Nephron progenitor cell (in vitro differentiated cells): ENCODE measurements around the gene TMEM187.

Experiments used
- DNase-seq: peaks from one replicate; pipeline ENCODE4 v3.0.0; 2021
- H3K27ac Mint-ChIP-seq: 2 replicates; pipeline ENCODE4 v1.8.0; 2021; ENCODE audit warnings: mild to moderate bottlenecking, moderate library complexity, mixed read lengths
- H3K27me3 Mint-ChIP-seq: 2 replicates; pipeline ENCODE4 v1.8.0; 2021; ENCODE audit warnings: mild to moderate bottlenecking, low read depth, mixed read lengths; ENCODE audit not compliant: poor library complexity
- H3K36me3 Mint-ChIP-seq: 2 replicates; pipeline ENCODE4 v1.8.0; 2021; ENCODE audit warnings: low read depth, mixed read lengths
- H3K4me1 Mint-ChIP-seq: 2 replicates; pipeline ENCODE4 v1.8.0; 2021; ENCODE audit warnings: mixed read lengths
- H3K4me3 Mint-ChIP-seq: 2 replicates; pipeline ENCODE4 v1.8.0; 2021; ENCODE audit warnings: mild to moderate bottlenecking, moderate library complexity, mixed read lengths
- H3K9me3 Mint-ChIP-seq: 2 replicates; pipeline ENCODE4 v1.8.0; 2021; ENCODE audit warnings: mild to moderate bottlenecking, moderate library complexity, mixed read lengths
- TF ChIP-seq, protein P1 (sequence below): fragments of 200-600 bp; sonication (generic); IDR thresholded peaks from 2 replicates; pipeline ENCODE4 v1.5.0; 2021; ENCODE audit warnings: antibody characterized with exemption

TMEM187 gene

GRCh38 chrX:154032160-154032559 lies 59.6 kb downstream of the TMEM187 start:
- Mint-ChIP-seq H3K4me3 (no peak overlapping the region), H3K4me1 (peaks cover 34% of the 10 kb centered on the region), H3K27ac (no peak overlapping the region), H3K36me3 (peaks cover 27% of the 10 kb centered on the region), H3K27me3 (no peaks in the 10 kb centered on the region), H3K9me3 (peaks cover 64% of the 10 kb centered on the region)
- TF ChIP-seq, protein P1, sequence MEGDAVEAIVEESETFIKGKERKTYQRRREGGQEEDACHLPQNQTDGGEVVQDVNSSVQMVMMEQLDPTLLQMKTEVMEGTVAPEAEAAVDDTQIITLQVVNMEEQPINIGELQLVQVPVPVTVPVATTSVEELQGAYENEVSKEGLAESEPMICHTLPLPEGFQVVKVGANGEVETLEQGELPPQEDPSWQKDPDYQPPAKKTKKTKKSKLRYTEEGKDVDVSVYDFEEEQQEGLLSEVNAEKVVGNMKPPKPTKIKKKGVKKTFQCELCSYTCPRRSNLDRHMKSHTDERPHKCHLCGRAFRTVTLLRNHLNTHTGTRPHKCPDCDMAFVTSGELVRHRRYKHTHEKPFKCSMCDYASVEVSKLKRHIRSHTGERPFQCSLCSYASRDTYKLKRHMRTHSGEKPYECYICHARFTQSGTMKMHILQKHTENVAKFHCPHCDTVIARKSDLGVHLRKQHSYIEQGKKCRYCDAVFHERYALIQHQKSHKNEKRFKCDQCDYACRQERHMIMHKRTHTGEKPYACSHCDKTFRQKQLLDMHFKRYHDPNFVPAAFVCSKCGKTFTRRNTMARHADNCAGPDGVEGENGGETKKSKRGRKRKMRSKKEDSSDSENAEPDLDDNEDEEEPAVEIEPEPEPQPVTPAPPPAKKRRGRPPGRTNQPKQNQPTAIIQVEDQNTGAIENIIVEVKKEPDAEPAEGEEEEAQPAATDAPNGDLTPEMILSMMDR = no peak
- DNase-seq = no peak

DNA sequence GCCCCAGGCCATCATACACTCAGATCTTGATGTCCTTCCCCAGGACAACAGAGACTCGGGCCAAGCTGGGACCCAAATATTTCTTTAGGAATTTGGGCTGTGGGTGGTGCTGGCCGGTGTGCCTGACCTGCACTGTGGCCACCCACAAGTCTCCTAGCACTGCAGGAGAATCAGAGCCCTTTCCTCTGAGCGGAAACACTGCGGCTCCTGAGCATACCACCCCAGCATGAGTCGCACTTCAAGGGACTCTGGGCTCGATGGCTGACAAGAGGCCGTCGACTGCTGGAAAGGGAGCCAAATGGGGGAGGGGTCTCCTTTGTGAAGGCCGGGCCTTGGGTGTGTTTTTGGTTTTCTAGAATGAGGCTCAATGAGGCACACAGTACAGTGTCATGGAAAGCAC lies 60.1 kb downstream of the TMEM187 start:
- no peak overlapping the region for H3K27ac Mint-ChIP-seq
- no peak overlapping the region for H3K4me3 Mint-ChIP-seq
- peaks cover 65% of the 10 kb centered on the region for H3K9me3 Mint-ChIP-seq
- no peak for DNase-seq
- no peaks in the 10 kb centered on the region for H3K27me3 Mint-ChIP-seq
- TF ChIP-seq, protein P1 = no peak
- peaks cover 27% of the 10 kb centered on the region for H3K36me3 Mint-ChIP-seq
- H3K4me1 Mint-ChIP-seq = peaks cover 34% of the 10 kb centered on the region
